Measurements from ENCODE around the gene SGTA.
"Not testable (repeated sequence)": the region's sequence is repeated elsewhere in the genome, so short reads cannot be mapped to it uniquely, and the experiment has no call there.

Gene SGTA

GRCh38 chr19:2823646-2824045 lies 40.6 kb upstream of the SGTA start:
- Histone ChIP-seq H3K27ac (no peak overlapping the region), H3K4me1 (no peaks in the 10 kb centered on the region), H3K4me2 (ENCODE audit: low read length) (no peak overlapping the region), H3K79me2 (no peaks in the 10 kb centered on the region), H3K27me3 (ENCODE audit: control insufficient read depth, insufficient read depth, low read length) (no peaks in the 10 kb centered on the region), H3K36me3 (ENCODE audit: control insufficient read depth, insufficient read depth, low read length) (peaks cover under 1% of the 10 kb centered on the region), H3K9ac (no peak overlapping the region), H2AFZ (no peak overlapping the region), H3K4me3 (ENCODE audit: low read depth, low read length) (no peak overlapping the region), H3K9me3 (ENCODE audit: control insufficient read depth, low read length) (no peaks in the 10 kb centered on the region)
- TF ChIP-seq CTCF (IDR thresholded peaks at IDR 0.05) = no peak

GRCh38 chr19:2822846-2823245 lies 39.8 kb upstream of the SGTA start:
- H3K9me3 ChIP-seq (ENCODE audit: control insufficient read depth, low read length) = no peaks in the 10 kb centered on the region
- no peak overlapping the region for H3K27ac ChIP-seq
- H3K27me3 ChIP-seq (ENCODE audit: control insufficient read depth, insufficient read depth, low read length) = no peaks in the 10 kb centered on the region
- no peaks in the 10 kb centered on the region for H3K36me3 ChIP-seq (ENCODE audit: control insufficient read depth, insufficient read depth, low read length)
- H3K4me3 ChIP-seq (ENCODE audit: low read depth, low read length) = no peak overlapping the region
- H2AFZ ChIP-seq = no peak overlapping the region
- no peak overlapping the region for H3K9ac ChIP-seq
- no peak overlapping the region for H3K4me2 ChIP-seq (ENCODE audit: low read length)
- H3K79me2 ChIP-seq = no peaks in the 10 kb centered on the region
- no peaks in the 10 kb centered on the region for H3K4me1 ChIP-seq
- TF ChIP-seq CTCF (IDR thresholded peaks at IDR 0.05) = no peak

- H2AFZ ChIP-seq = peak overlapping the region; percentile 67
- H3K27ac ChIP-seq = no peak overlapping the region
- TF ChIP-seq CTCF (IDR thresholded peaks at IDR 0.05) = no peak
- no peaks in the 10 kb centered on the region for H3K27me3 ChIP-seq (ENCODE audit: control insufficient read depth, insufficient read depth, low read length)
- no peaks in the 10 kb centered on the region for H3K36me3 ChIP-seq (ENCODE audit: control insufficient read depth, insufficient read depth, low read length)
- peak overlapping the region; percentile 99 for H3K4me2 ChIP-seq (ENCODE audit: low read length)
- H3K4me3 ChIP-seq (ENCODE audit: low read depth, low read length) = peak overlapping the region; percentile 82
- no peak overlapping the region for H3K9ac ChIP-seq
- H3K9me3 ChIP-seq (ENCODE audit: control insufficient read depth, low read length) = no peaks in the 10 kb centered on the region
- H3K79me2 ChIP-seq = no peaks in the 10 kb centered on the region
- no peaks in the 10 kb centered on the region for H3K4me1 ChIP-seq
These were observed 37.1 kb upstream of the SGTA start for GRCh38 chr19:2820112-2820702.

GRCh38 chr19:2819540-2820111 lies 36.6 kb upstream of the SGTA start, which contains the start of gene ZNF554:
ZNF554 (plus strand) TSS chr19:2819868; CDS start chr19:2820072, 204 bp downstream.
- H3K4me1 ChIP-seq = no peaks in the 10 kb centered on the region
- no peaks in the 10 kb centered on the region for H3K79me2 ChIP-seq
- no peaks in the 10 kb centered on the region for H3K9me3 ChIP-seq (ENCODE audit: control insufficient read depth, low read length)
- H3K9ac ChIP-seq = no peak within 1 kb of the TSS
- no peaks in the 10 kb centered on the region for H3K27me3 ChIP-seq (ENCODE audit: control insufficient read depth, insufficient read depth, low read length)
- H3K27ac ChIP-seq = no peak within 1 kb of the TSS
- peak within 1 kb of the TSS; percentile 82 for H3K4me3 ChIP-seq (ENCODE audit: low read depth, low read length)
- H3K36me3 ChIP-seq (ENCODE audit: control insufficient read depth, insufficient read depth, low read length) = no peaks in the 10 kb centered on the region
- TF ChIP-seq CTCF (IDR thresholded peaks at IDR 0.05) = peak; percentile 98
- H2AFZ ChIP-seq = peak within 1 kb of the TSS; percentile 83
- H3K4me2 ChIP-seq (ENCODE audit: low read length) = peak within 1 kb of the TSS; percentile 99

- H3K9me3 ChIP-seq (ENCODE audit: control insufficient read depth, low read length); H3K4me2 ChIP-seq (ENCODE audit: low read length); H3K79me2 ChIP-seq; H3K4me1 ChIP-seq; H3K36me3 ChIP-seq (ENCODE audit: control insufficient read depth, insufficient read depth, low read length); H3K9ac ChIP-seq; H3K4me3 ChIP-seq (ENCODE audit: low read depth, low read length); H3K27me3 ChIP-seq (ENCODE audit: control insufficient read depth, insufficient read depth, low read length); H2AFZ ChIP-seq; H3K27ac ChIP-seq: not testable (repeated sequence)
These were observed 34.3 kb upstream of the SGTA start for GRCh38 chr19:2817237-2817829.
